AG10803 (cell line): ENCODE results near the gene BMERB1.
"Not testable (repeated sequence)": the region's sequence is repeated elsewhere in the genome, so short reads cannot be mapped to it uniquely, and the experiment has no call there.

ENCODE experiments used
- DNase-seq: peaks from one replicate; pipeline ENCODE4 v3.0.0; 2010; ENCODE audit warnings: low read depth
- H3K4me3 ChIP-seq: 2 replicates; pipeline ENCODE4 v1.5.1; 2011; ENCODE audit warnings: mild to moderate bottlenecking, low read length, control low read depth
- CTCF ChIP-seq: conservative IDR thresholded peaks from 2 replicates; pipeline ENCODE4 v1.5.1; 2011; ENCODE audit warnings: mild to moderate bottlenecking, low read length, control low read depth, inconsistent platforms

The BMERB1 gene

GRCh38 chr16:15422222-15422621 is 12.2 kb upstream of the BMERB1 start:
- no peak for DNase-seq
- no peak overlapping the region for H3K4me3 ChIP-seq
- no peak for TF ChIP-seq CTCF

- no peak overlapping the region for H3K4me3 ChIP-seq
- DNase-seq: no peak
- TF ChIP-seq CTCF: no peak
These were observed 8.5 kb upstream of the BMERB1 start for GRCh38 chr16:15425861-15426260.

- no peak for TF ChIP-seq CTCF
- no peak overlapping the region for H3K4me3 ChIP-seq
- no peak for DNase-seq
These were observed 7.6 kb upstream of the BMERB1 start for GRCh38 chr16:15426796-15427195.

GRCh38 chr16:15427648-15428239 is 6.6 kb upstream of the BMERB1 start:
- TF ChIP-seq CTCF: peak; percentile 79
- peak overlapping the region; percentile 24 for H3K4me3 ChIP-seq

GRCh38 chr16:15430884-15431283 is 3.5 kb upstream of the BMERB1 start:
- not testable (repeated sequence) for DNase-seq, H3K4me3 ChIP-seq

More at GRCh38 chr16:15427648-15428239, 6.6 kb upstream of the BMERB1 start:
- DNase-seq: peak; percentile 84

GRCh38 chr16:15434079-15434424 is 336 bp upstream of the BMERB1 start:
- TF ChIP-seq CTCF: no peak
- no peak for DNase-seq
- peak overlapping the region; percentile 94 for H3K4me3 ChIP-seq

- H3K4me3 ChIP-seq: peak overlapping the region; percentile 94
- DNase-seq: no peak
- no peak for TF ChIP-seq CTCF
These were observed 952 bp downstream of the BMERB1 start for GRCh38 chr16:15435216-15435864.

GRCh38 chr16:15439102-15439501 is 4.7 kb downstream of the BMERB1 start:
- H3K4me3 ChIP-seq: no peak overlapping the region
- TF ChIP-seq CTCF: no peak
- no peak for DNase-seq
